Spinal cord (tissue), 10 donors: ENCODE data around the gene GPC6. TPM values are rescaled to one million over a fixed set of nuclear protein-coding genes. Genes with fewer than 3 reads are reported as not detected.

ENCODE experiments used
- DNase-seq, 6 donors: peaks; one replicate each; pipeline versions ENCODE4 v3.0.0 to v3.0.0-alpha.2; 2013 to 2015; ENCODE audit warnings: low spot score in 6 of 6, low read depth in 4 of 6
- H3K27ac ChIP-seq: one replicate; pipeline ENCODE4 v1.5.1; 2013; ENCODE audit warnings: low read depth, low read length, control low read depth
- H3K27me3 ChIP-seq: one replicate; pipeline ENCODE4 v1.6.1; 2013; ENCODE audit warnings: low read length; ENCODE audit not compliant: control insufficient read depth, insufficient read depth
- H3K36me3 ChIP-seq: one replicate; pipeline ENCODE4 v1.6.1; 2013; ENCODE audit warnings: low read length; ENCODE audit not compliant: control insufficient read depth, insufficient read depth
- H3K4me1 ChIP-seq: one replicate; pipeline ENCODE4 v1.6.1; 2013; ENCODE audit warnings: low read length; ENCODE audit not compliant: control insufficient read depth, insufficient read depth
- H3K4me3 ChIP-seq: one replicate; pipeline ENCODE4 v1.5.1; 2013; ENCODE audit warnings: low read depth, low read length, control low read depth
- H3K9me3 ChIP-seq: one replicate; pipeline ENCODE4 v1.6.1; 2013; ENCODE audit warnings: low read length; ENCODE audit not compliant: control insufficient read depth, insufficient read depth
- WGBS: methylation state at CpG from one replicate; pipeline ENCODE4 v1.1.5; 2013; ENCODE audit warnings: missing lambda C conversion rate; ENCODE audit not compliant: insufficient coverage; 5-methylcytosine and 5-hydroxymethylcytosine counted together
- polyA plus RNA-seq, 2 donors: library from polyadenylated mRNA; unstranded; fragments of 120-200 nt; gene quantifications; one replicate each; pipeline ENCODE4 v1.2.1, GENCODE V29; 2013; ENCODE audit not compliant: insufficient read length in 2 of 2
- total RNA-seq, 2 donors: library from RNA; depleted of rRNA in 1 of 2; stranded (reverse); fragments of 120-200 nt in 1 of 2; fragments of >200 nt in 1 of 2; gene quantifications; one replicate each; pipeline versions ENCODE4 v1.2.3 to v1.2.4, GENCODE V29; 2013 to 2014
- donor health status: healthy.

The GPC6 gene
- total and polyA plus RNA-seq, 4 donors = 19.8 to 109 (median 46.0) TPM

DNA sequence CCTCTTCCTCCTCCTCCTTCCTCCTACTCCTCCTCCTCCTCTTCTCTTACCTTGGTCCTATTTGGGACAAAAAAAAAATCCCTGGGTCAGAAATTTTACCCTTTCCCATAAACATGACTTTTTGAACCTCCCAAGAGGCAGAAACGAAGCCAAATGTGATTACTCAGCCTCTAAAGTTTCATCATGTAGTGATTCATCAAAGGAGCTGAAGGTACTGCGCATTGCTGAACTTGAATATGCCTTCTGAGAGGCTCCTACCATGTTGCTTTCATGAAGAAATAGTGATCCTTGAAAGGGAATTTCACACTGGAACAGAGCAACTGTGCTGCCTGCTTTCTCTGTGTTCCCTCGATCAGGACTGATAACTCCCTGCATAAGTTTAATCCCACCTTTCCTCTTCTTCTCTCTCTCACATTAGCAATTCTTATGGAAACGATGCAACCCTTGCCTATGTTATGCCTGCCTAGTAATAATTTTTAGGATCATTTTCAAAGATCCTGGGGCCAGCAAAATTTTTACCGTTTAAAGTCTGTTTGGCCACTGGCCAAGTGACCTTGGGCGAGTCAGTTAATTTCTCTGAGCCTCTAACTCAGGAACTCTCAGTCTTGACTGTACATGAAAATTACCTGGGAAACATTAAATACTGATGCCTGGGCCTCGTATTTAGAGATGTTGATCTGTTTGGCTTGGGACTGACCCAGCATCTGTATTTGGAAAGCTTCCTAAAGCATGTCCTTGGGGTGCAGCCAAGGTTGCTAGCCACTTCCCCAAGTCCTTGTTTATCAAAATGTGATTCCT lies 1103.3 kb downstream of the GPC6 start:
- DNase-seq = no peak
- Histone ChIP-seq H3K4me1 (no peaks in the 10 kb centered on the region), H3K4me3 (no peak overlapping the region), H3K27me3 (no peaks in the 10 kb centered on the region), H3K9me3 (no peaks in the 10 kb centered on the region), H3K36me3 (no peaks in the 10 kb centered on the region), H3K27ac (peak overlapping the region; percentile 77)
- 70% methylated on average over 5 of the region's 7 CpGs for WGBS

DNA sequence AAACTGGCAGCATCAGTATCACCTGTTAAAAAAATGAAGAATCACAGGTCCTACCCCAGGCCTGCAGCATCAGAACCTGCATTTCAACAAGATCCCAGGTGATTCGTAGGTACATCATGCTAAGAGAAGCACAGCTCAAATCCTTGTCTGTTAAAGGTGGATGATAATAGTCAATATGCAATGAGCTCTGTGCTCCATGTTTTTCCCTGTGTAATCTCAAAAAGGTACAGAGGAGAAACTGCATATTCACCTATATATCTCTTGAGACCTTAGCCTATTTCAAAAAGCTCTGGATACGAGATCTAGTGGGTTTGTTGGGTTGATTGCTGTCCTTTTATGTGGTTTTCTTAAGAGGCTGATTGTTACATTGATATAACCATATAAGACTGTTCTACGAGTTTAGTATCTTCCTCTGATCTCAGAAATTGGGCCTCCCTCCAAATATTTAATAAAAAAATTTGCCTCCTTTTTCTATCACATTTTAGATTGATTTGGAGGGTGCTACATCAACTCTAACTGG lies 1104.0 kb downstream of the GPC6 start:
- no peak overlapping the region for H3K27ac ChIP-seq
- no peaks in the 10 kb centered on the region for H3K36me3 ChIP-seq
- DNase-seq = no peak
- H3K4me1 ChIP-seq = no peaks in the 10 kb centered on the region
- H3K4me3 ChIP-seq = no peak overlapping the region
- no CpG with 5 or more reads among the region's 3 CpGs for WGBS
- H3K9me3 ChIP-seq = no peaks in the 10 kb centered on the region
- H3K27me3 ChIP-seq = no peaks in the 10 kb centered on the region

DNA sequence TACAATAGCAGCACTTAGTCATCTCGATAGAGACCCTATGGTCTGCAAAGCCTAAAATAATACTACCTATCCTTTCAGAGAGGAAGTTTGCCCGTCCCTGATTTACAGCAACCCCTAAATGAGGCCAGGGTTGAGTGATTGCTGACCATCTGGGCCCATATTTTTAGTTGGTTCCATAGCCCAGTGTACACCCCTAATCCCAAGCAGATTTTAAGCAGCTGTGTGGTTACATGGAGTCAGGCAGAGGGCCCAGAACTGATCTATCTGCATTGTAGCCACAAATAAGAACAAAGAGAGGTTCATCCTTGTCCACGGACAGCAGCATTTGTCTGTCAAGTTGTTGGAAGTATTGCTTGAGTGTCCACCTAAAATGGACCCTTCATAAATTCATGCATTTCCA lies 1104.7 kb downstream of the GPC6 start:
- H3K9me3 ChIP-seq = no peaks in the 10 kb centered on the region
- no peaks in the 10 kb centered on the region for H3K27me3 ChIP-seq
- H3K36me3 ChIP-seq = no peaks in the 10 kb centered on the region
- no peaks in the 10 kb centered on the region for H3K4me1 ChIP-seq
- no peak for DNase-seq
- no peak overlapping the region for H3K27ac ChIP-seq
- H3K4me3 ChIP-seq = no peak overlapping the region
- WGBS = 88% methylated on average over 1 of the region's 3 CpGs

DNA sequence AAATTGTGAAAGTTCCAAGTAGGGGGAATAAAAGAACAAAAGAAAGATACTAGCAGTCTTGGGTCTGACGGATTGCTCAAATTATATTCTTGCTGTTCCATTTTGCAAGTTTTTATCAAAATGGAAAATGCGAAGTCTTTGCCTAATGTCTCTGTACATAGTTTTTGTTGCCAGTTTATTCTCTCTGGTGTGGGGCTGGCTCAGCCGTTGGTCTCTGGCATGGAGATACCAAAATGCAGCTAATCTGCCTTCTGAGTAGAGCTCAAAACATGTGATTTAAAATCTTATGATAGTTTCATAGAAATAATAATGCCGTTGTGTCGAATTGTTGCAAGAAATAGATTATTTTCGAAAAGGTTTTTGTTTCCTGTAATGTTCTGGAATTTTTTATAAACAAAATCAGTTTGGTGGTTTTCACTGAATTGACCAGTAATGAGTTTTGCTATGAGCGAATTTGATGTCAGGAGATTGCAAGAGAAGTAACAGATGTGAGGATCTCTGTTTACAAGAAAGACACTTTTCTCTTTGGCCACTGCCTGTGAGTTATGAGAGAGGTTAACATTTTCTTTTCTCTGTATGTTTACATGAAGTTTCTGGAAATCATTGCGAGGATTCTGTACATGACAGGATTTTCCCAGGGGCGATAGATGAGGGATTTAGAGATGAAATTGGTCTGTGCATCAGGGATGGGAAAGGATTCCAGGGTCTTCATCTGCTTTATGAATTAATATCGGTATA lies 1105.9 kb downstream of the GPC6 start:
- H3K9me3 ChIP-seq = no peaks in the 10 kb centered on the region
- WGBS = 81% methylated on average over 4 of the region's 10 CpGs
- no peaks in the 10 kb centered on the region for H3K4me1 ChIP-seq
- no peak overlapping the region for H3K4me3 ChIP-seq
- H3K27me3 ChIP-seq = no peaks in the 10 kb centered on the region
- no peaks in the 10 kb centered on the region for H3K36me3 ChIP-seq
- DNase-seq = no peak
- no peak overlapping the region for H3K27ac ChIP-seq

DNA sequence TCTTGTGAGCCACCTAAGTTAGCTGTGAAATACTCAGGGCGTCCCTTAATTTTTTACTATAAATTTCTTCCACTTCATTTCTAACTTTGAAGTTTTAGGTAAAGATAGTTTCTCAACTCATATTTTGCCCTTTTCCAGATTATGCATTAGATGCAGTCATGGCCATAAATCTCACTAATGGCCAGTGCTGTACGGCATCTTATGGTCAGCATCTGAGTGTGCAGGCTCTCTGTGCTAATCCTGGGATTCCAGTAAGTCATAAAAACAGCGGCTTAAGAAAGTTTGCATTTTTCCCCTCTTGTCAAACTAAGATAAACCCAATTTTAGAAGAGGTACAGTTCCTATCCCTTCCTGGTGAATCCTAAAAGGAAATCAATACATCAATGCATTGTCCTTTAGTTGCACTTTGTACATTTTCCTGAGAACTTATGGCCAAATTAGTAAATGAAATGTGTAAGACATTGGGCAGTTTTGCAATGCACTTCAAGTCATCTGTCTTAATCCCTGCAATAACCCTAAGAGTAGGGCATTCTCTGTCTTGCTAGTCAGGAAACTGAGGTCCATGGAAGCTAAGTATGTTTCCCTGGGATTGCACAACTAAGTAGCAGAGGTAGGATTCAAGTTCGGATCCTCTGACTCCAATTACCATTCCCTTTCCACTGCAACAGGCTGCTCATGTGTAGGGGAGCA lies 1106.7 kb downstream of the GPC6 start:
- no peaks in the 10 kb centered on the region for H3K9me3 ChIP-seq
- no peak for DNase-seq
- no peaks in the 10 kb centered on the region for H3K36me3 ChIP-seq
- H3K4me1 ChIP-seq = no peaks in the 10 kb centered on the region
- H3K27me3 ChIP-seq = no peaks in the 10 kb centered on the region
- no peak overlapping the region for H3K27ac ChIP-seq
- WGBS = 92% methylated on average over 2 of the region's 4 CpGs
- no peak overlapping the region for H3K4me3 ChIP-seq

DNA sequence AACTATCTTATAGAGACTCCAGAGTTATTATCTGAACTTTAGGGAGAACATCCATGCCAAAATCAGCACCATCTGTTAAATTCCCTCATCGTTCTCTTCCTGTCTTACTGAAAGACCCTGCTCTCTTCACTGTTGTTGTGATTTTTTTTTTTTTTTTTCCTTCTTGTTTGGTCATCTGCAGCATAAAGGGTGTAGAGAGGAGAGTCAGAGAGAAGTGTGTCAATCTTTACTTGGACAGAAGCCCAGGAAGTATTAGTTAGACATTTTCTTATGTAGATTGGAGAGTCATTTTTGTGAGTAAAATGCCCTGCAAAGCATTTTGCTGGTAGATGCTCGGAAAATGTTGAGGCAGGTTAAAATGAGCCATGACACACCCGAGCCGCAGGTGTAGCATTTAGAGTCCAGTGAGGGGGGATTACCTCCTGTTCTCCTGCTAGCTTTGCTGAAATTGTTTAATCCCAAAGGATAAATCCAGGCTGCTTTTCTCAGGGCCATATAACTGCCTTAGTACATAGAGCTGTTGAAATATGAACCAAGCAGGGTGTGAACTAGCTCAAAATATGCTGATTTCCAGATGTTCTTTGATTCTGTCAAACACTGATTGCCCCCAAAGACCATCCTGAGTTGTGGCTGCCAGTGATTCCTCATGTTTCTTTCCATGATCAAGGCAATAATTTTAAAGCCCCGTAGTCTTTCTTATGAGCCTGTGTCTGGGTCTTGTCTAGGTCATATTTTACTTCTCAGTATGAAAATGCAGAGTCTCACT lies 1109.3 kb downstream of the GPC6 start:
- Histone ChIP-seq H3K9me3 (no peaks in the 10 kb centered on the region), H3K27ac (peak overlapping the region; percentile 34), H3K4me1 (no peaks in the 10 kb centered on the region), H3K4me3 (no peak overlapping the region), H3K27me3 (no peaks in the 10 kb centered on the region), H3K36me3 (no peaks in the 10 kb centered on the region)
- 78% methylated on average over 4 of the region's 5 CpGs for whole genome bisulfite sequencing
- DNase-seq = no peak

DNA sequence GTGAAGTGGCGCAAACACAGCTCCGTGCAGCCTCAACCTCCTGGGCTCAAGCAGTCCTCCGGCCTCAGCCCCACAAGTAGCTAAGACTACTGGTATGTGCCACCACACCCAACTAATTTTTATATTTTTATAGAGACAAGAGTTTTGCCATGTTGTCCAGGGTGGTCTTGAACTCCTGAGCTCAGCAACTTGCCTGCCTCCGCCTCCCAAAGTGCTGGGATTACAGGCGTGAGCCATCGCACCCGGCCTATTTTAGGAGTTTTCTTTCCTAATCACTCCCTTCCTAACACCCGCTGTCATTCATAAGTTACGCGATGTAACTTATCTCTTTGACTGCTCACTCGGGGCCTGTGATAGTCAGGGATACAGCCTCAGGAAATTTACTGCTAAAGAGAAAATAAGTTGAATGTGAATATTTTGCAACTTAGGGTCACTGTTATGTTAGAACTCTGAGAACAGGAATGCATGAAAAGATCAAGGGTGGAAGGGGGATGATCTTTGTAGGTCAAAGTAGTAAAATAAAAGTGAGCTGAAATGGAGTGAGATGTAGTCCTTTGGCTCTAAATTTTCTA lies 1112.6 kb downstream of the GPC6 start:
- Histone ChIP-seq H3K27ac (no peak overlapping the region), H3K4me3 (no peak overlapping the region), H3K36me3 (no peaks in the 10 kb centered on the region), H3K27me3 (no peaks in the 10 kb centered on the region), H3K9me3 (no peaks in the 10 kb centered on the region), H3K4me1 (no peaks in the 10 kb centered on the region)
- no peak for DNase-seq
- 86% methylated on average over 1 of the region's 11 CpGs for WGBS

DNA sequence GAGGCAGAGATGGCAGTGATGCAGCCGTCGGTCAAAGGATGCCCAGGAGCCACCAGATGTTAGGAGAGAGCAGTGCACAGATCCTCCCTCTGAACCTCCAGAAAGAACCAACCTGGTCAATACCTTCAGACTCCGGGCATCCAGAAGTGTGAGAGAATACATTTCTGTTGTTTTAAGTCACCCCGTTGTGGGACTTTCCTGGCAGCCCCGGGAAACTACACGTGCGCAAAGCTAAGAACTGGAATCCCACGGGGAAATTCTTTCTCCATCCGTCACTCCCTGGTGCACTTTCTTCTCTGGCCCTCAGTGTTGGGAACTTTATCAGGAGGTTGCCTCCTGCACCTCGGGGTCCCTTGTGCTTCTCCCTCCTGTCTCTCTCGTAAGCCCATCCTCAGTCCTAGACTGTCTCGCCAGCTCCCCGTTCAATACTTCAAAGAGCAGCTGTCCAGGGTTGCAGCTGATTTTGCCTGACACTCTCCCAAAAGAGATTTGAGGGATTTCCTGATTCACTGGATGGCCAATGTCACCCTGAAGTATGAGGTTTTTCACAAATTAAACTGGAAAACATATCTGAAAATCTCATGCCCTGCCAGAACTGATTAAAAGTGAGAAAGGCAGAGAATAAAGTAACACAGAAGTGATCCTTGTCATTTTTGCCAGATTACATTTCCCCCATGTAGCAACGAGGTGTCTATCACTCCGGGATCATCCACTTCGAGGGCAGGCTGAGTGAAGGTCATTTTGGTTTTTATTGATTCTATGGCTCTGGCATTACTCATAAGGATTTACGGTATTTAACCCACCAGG lies 1116.0 kb downstream of the GPC6 start:
- Histone ChIP-seq H3K4me1 (no peaks in the 10 kb centered on the region), H3K36me3 (no peaks in the 10 kb centered on the region), H3K4me3 (no peak overlapping the region), H3K27ac (peak overlapping the region; percentile 4), H3K27me3 (no peaks in the 10 kb centered on the region), H3K9me3 (no peaks in the 10 kb centered on the region)
- DNase-seq = no peak
- WGBS = 67% methylated on average over 7 of the region's 17 CpGs
